AML-193 (cell line): ENCODE results near the gene PDF.

Experiments used
- DNase-seq, 2 experiments: peaks; one replicate each; lab custom pipeline; 2025; lab: John Stamatoyannopoulos, UW

Gene PDF

GRCh38 chr16:69277413-69277812 is 53.0 kb downstream of the PDF start:
- no peak for DNase-seq
